Cerebellar cortex (tissue), 1 donor: ENCODE results near the gene MYO15A.

Experiments used
- DNase-seq: peaks from one replicate; pipeline ENCODE4 v3.0.0-alpha.2; 2015; ENCODE audit warnings: low spot score

MYO15A gene

DNA sequence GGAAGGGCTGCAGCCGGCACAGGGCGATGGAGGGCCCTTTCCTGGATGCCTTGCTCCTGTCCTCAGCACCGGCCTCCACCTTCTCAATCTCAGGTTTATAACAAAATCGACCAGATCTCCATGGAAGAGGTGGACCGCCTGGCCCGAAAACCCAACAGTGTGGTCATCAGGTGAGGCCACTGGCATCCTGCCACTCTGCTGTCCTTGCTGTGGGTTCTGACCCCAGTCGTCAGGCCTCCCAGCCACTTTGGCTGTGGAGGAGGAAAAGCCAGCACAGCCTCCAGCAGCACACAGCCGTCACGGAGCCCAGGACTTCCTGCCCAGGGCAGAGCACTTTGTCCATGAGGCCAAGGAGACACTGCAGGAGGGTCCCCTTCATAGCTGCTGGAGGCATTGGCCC, 6.7 kb upstream of the MYO15A start:
- DNase-seq: no peak

DNA sequence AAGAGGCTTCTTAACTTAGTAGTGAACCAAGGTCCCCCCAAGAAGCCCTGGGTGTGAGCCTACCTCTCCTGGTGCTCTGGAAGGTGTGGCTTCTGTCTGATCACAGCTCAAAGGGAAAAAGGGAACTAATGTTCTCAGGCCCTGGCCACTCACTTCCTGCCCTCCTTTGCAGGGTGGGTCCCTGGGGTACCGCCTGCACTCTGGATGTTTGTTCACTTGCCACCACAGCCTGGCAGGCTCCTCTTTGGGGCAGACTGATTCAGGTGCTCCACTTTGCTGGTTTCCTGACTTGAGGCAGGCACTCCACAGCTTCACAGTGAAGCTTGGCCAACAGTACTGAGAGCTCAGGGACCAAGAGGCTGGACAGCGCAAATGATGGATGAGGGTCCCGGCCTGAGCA, 5.9 kb upstream of the MYO15A start:
- no peak for DNase-seq

DNA sequence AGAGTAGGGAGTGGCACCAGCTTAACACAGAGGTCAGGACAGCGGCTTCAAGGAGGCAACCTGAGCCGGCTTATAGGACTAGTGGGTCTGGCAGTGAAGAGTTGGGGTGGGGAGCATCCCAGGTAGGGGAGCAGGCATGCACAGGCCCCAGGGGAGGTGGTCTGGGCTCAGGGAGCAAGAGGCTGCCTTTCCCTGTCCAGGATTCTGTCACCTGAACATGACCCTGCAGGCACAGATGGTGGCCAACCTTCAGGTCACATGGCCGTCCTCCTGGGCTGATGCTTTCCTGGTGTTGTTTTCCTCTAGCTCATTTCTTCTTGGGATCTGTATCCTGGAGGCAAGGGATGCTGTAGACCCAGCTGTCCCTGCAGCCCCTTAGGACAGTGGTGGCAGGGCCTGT, 3.5 kb upstream of the MYO15A start:
- no peak for DNase-seq

GRCh38 chr17:18105595-18105994, 3.0 kb upstream of the MYO15A start:
- DNase-seq: no peak

DNA sequence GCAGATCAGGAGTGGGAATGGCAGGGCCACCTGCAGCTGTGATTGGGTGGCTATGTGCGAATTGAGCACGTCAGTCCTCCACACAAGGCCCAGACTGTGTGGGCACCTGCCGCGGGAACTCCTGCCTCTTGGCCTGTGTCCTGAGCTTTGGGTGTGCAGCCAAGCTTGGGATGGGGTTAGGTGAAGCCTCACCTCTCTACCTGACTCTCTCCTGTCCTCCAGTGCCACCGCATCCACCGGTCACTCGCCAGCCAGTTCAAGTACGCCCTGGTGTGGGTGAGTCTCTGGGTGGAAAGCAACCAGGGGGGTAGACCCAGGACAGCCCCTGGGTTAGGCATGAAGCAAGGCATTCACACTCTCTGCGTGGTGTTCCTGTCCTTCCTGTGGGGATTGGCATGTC, 2.3 kb upstream of the MYO15A start:
- no peak for DNase-seq

DNA sequence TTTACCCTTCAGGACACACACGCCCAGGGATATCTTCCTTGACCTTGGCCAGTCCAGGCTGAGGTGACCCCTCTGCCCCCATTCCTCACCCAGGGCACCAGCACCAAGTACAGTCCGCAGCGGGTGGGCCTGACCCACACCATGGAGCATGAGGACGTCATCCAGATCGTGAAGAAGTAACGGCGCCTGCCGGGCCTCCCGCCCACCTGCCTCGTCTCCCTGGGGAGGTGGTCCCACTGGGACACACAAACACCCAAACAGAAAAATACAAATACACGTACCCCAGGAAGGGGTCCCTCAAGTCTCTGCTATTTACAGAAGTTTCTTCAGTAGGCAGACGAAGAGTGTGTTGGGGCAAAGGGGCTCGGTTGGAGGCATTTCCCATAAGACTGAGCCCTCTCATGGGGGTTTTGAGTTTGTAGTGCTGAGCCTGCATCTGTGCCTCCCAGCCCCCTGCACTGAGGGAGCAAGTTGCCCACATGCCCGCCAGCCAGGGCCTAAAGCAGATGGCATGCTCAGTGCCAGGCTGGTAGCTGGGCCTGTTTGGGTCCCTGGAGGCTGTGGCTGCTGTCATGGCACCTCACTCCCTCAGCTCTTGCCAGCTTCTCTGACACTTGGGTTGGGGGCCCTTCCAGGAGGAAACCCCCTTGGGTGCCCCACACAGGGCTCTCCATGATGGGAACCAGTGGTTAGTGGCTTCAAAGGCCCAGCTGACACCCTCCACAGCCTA, 1.3 kb upstream of the MYO15A start:
- DNase-seq: no peak

GRCh38 chr17:18107971-18108370, 585 bp upstream of the MYO15A start:
- no peak for DNase-seq

DNA sequence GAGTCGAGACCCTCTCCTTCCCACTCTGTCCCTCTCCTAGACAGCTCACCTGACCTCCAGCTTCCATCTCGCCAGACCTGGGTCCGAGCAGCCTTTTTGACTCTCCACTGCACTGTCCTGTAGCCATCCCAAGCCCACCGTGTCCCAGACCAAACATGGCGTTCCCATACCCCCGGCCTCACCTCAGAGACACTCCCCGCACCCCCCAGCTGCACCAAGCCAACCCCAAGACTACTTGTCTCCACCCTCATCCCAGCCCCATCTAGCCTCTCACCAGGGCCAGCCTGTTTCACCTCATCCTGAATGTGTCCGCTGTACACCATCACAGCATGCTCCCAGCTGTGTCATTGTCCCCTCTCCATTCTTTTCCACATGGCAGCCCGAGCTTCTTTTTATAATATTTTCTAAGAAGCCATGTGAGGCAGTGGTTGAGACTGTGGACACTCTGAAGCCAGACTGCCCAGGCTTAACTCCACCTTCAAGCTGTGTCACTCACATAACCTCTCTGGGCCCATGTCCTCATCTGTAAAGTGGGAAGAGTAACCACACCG, 1.5 kb downstream of the MYO15A start:
- no peak for DNase-seq

DNA sequence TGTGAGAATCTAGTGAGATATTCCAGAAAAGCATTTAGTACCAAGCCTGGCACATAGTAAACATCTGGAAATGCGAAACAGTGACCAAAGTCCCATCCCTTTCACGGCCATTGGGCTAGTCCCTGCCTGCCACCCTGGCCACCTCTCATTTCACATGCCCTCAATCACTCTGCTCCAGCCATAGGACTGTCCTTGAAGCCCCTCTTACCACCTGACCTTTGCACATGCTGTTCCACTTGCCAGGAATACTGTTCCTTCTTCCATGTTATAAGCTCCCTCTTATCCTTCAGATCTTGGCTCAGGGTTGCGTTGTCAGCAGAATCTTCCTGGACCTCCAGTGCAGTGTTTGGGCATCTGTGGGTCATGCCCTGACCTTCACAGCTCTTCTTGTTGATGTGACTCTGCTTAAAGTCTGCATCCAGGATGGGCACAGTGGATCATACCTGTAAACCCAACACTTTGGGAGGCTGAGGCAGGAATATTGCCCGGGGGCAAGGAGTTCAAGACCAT, 2.1 kb downstream of the MYO15A start:
- DNase-seq: no peak

- no peak for DNase-seq
Measured at GRCh38 chr17:18111330-18111971, 2.9 kb downstream of the MYO15A start.

DNA sequence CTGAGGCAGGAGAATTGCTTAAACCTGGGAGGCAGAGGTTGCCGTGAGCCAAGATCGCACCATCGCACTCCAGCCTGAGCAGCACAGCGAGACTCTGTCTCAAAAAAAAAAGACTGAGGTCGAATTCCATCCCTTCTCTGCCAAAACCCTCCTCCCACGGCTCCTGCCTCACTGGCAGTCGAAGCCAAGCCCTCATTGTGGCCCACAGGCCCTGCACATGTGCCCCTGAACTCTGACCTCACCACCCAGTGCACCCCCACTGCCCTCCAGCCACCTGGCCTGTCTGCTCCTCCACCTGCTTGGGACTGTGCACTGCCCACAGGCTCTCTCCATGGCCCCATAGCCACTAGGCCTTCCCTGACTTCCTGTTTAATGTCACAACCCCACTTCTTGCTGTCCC, 7.0 kb downstream of the MYO15A start:
- DNase-seq: no peak

- no peak for DNase-seq
Measured at GRCh38 chr17:18116078-18116477, 7.5 kb downstream of the MYO15A start.

DNA sequence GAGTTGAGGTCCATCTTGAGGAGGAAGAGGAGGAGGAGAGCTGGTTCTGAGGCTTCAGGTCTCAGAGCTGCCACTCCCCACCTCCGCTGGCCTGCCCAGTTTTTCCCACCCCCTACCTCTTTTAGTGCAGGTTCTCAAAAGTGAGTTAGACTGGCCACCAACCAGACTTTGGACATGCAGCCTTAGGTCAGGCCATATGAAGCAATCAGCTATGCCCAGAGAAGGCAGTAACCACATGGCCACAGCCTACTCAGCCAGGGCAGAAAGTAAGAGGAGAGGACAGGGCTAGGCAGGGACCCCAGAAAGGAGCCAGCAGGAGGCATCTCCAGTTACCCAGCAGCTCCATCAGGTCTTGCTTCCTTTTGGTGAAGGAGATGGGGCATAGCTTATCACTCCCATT, 9.0 kb downstream of the MYO15A start:
- DNase-seq: no peak

DNA sequence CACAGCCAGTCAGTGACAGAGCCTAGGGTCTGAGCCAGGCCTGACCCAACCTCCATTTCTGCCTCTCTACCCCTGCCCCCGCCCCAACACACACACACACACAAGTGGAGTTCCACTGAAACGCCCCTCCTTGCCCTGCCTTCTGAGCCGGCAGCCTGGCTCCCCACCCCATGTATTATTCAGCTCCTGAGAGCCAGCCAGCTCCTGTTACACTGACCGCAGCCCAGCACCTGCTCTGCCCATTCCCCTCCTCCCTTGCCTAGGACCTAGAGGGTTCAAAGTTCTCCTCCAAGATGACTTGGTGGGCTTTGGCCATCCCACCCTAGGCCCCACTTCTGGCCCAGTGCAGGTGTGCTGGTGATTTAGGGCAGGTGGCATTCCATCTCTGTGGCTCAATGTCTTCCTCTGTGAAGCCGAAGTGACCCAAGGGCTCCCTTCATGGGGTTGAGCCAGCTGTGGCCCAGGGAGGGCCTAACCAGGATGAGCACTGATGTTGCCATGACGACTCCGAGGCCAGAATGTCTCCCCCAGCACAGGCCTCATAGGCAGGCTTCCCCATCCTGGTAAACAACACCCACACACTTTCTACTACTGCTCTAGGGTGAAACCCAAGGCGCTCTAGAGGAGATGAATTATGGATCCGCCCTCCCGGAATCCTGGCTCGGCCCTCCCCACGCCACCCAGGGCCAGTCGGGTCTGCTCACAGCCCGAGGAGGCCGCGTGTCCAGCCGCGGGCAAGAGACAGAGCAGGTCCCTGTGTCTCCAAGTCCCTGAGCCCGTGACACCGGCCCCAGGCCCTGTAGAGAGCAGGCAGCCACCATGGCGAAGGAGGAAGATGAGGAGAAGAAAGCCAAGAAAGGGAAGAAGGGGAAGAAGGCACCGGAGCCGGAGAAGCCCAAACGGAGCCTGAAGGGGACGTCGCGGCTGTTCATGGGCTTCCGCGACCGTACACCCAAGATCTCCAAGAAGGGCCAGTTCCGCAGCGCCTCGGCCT, 9.7 kb downstream of the MYO15A start:
- no peak for DNase-seq

- DNase-seq: no peak
Measured at GRCh38 chr17:18119166-18119745, 10.7 kb downstream of the MYO15A start.

- no peak for DNase-seq
Measured at GRCh38 chr17:18119938-18120337, 11.4 kb downstream of the MYO15A start.

DNA sequence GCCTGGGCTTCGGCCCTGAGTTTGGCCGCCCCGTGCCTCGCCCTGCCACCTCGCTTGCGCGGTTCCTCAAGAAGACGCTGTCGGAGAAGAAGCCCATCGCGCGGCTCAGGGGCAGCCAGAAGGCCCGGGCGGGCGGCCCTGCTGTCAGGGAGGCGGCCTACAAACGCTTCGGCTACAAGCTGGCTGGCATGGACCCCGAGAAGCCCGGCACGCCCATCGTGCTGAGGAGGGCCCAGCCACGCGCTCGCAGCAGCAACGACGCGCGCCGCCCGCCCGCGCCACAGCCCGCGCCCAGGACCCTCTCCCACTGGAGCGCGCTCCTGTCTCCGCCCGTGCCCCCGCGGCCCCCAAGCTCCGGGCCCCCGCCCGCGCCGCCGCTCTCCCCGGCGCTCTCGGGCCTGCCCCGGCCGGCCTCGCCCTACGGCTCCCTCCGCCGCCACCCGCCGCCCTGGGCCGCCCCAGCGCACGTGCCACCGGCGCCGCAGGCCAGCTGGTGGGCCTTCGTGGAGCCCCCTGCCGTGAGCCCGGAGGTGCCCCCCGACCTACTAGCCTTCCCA, 12.0 kb downstream of the MYO15A start:
- DNase-seq: no peak

GRCh38 chr17:18121144-18121910, 12.8 kb downstream of the MYO15A start:
- no peak for DNase-seq

- no peak for DNase-seq
Measured at GRCh38 chr17:18122990-18123753, 14.6 kb downstream of the MYO15A start.
